GM18858 (cell line): ENCODE measurements around the gene FKBP2.

ENCODE experiments used
- ATAC-seq: cut with Tn5 transposase; IDR thresholded peaks from one replicate; pipeline ENCODE4 v1.9.1; 2021; ENCODE audit not compliant: unreplicated experiment

Gene FKBP2

DNA sequence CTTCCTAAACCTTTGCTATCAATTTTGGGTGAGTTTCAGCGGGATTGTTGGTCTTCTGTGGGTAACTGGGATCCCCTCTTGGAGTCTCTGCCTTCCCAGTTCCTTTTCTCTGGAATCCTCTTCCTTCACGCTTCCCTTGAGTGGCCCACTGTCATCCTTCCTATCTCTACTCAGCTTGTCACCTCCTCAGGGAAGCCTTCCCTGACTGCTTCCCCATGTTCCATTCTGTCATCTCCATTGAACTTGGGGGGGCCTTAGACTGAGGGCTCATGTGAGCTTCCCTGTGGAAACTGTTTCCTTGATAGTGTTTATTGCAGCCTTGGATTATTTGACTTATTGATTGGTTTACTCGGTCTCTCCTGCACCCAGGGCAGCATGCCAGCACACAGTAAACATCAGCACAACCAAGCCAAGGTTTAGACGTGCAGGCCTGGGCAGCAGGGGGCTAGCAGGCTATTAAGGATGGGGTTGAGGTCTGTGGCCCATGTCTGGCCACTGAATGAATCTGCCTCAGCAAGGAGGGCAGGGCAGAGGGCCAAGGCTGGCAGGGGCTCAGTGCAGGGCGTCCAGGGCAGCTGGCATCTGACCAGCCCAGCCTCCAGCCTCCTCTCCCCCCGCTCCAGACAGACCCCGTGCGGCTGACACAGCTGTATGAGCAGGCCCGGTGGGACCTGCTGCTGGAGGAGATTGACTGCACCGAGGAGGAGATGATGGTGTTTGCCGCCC is 22.1 kb upstream of the FKBP2 start:
- ATAC-seq = no peak

DNA sequence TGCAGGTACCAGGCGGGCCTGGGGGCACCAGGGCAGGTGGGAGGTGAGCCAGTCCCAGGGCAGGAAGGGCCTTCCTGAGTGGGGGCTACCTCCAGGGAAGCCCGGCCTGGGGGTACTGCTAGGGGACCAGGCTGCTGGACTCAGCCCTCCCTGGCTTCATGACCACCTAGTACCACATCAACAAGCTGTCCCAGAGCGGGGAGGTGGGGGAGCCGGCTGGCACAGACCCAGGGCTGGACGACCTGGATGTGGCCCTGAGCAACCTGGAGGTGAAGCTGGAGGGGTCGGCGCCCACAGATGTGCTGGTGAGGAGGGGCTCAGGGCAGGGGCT is 21.6 kb upstream of the FKBP2 start:
- ATAC-seq = no peak

DNA sequence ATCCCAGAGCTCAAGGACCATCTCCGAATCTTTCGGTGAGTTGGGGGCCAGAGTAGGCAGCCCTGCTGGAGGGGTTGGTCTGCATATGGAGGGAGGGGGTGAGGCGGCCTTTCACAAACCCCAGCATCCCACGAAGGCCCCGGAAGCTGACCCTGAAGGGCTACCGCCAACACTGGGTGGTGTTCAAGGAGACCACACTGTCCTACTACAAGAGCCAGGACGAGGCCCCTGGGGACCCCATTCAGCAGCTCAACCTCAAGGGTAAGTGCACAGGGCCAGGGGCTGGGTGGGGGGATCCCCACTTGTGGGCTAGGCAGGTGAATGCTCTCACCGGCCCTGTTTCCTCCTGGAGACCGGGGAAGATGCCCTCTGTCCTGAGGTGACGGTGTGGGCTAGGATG is 21.1 kb upstream of the FKBP2 start:
- ATAC-seq = no peak

DNA sequence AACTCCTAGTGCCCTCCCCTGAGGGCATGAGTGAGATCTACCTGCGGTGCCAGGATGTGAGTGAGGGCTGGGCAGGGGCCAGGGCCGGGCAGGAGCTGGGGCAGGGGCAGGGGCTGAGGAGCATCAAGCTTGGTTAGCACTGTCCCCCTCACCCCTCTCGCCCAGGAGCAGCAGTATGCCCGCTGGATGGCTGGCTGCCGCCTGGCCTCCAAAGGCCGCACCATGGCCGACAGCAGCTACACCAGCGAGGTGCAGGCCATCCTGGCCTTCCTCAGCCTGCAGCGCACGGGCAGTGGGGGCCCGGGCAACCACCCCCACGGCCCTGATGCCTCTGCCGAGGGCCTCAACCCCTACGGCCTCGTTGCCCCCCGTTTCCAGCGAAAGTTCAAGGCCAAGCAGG is 20.6 kb upstream of the FKBP2 start:
- no peak for ATAC-seq

DNA sequence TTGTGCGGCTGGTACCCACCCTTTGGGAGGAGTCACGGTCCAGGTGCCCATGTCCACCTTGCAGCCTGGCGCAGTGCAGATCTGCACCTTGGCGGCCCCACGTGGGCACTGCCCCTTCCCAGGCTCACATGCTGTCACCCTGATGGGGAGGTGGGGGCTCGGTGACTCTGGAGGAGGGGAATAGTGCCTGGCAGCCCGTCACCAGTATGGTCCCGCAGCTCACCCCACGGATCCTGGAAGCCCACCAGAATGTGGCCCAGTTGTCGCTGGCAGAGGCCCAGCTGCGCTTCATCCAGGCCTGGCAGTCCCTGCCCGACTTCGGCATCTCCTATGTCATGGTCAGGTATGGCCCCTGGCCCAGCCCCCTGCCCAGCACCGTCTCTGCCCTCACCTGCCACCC is 20.1 kb upstream of the FKBP2 start:
- ATAC-seq = no peak

GRCh38 chr11:64222651-64223000 is 18.3 kb upstream of the FKBP2 start:
- no peak for ATAC-seq

DNA sequence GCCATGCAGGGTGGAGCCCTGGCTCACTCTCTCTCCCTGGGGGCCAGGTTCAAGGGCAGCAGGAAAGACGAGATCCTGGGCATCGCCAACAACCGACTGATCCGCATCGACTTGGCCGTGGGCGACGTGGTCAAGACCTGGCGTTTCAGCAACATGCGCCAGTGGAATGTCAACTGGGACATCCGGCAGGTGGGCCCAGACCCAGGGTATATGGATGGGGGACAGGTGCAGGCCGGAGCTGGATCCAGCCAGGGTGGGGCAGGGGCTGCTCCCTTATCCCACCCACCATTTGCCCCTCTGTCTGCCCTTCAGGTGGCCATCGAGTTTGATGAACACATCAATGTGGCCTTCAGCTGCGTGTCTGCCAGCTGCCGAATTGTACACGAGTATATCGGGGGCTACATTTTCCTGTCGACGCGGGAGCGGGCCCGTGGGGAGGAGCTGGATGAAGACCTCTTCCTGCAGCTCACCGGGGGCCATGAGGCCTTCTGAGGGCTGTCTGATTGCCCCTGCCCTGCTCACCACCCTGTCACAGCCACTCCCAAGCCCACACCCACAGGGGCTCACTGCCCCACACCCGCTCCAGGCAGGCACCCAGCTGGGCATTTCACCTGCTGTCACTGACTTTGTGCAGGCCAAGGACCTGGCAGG is 17.8 kb upstream of the FKBP2 start:
- no peak for ATAC-seq

- no peak for ATAC-seq
Observed at GRCh38 chr11:64224151-64224890, 16.6 kb upstream of the FKBP2 start.

DNA sequence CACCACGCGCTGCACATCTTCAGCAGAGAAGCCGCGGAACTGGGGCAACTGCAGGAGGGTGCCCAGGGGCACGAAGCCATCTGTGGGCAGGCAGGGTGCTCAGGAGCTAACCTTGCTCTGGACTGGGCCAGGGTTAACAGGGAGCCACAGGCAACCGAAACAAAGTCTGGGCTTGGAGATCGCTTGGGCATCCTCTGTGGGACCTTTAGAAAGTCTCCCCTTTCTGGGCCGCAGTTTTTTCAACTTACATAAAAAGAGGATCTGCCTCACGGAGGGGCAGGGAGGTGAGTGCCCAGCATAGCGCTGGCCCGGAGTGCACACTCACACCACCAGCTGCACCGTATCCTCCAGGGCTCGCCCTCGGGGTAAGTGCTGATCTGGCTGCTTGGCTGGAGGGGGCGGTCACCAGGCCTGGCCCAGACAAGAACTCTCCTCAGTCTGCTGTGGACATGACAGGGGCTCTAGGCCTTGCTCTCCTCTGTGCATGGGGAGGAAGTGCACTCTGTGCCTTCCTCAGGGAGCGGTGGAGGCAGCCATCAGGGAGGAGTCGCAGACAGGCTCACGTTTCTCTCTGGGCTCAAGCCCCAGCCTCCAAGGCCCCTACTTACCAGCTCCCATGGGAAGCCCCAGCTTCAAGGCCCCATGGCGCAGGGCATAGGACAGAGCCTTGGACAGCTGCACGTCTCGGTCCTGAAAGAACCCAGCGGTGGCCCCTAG is 15.8 kb upstream of the FKBP2 start:
- ATAC-seq = no peak

DNA sequence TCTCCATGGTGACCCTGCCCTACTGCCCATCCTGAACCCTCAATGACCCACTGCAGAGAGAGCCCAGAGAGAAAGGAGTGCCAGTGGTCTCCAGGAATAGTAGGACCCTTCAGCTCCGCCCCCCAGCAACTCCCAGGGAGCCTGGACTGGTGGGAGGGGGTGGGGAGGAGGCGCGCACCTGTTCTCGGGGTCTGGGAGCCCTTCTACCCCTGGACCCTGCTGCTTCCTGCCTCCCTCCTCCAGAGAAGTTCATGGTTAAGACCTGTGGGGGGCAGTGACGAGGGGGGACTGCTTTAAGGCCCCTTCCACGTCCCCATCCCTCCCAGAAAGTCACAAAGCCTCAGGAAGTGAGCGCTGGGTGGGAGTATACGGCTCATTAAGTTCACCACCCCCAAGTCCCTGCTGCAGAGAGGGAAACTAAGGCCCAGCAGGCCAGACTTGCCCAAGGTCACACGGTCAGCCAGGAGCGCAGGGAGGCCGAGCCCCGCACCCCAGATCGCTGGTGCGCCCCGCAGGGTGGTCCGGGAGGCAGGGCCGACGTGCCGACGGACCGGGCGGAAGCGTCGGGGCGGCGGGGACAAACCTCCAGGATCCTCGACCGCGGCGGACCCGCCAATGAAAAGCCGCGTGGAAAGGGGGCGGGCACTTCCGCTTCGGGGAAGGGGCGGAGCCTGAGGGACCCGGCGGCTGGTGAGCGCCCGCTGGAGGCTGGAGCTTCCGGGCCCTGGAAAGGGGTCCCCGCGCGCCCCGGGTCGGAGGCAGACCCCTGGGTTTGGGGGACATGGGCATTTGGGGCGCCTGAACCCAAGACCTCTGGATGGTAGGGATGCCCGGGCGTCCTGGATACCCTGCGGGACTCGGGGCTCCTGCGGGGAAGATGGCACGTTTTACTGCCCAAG is 15.0 kb upstream of the FKBP2 start, which contains the start of the genes NUDT22 and TRPT1:
Gene NUDT22 (plus strand): TSS at position 667 of the 899 bp plus-strand sequence. CDS start 379 bp downstream, outside the sequence.
Gene TRPT1 (minus strand): TSS at position 579 of the 899 bp plus-strand sequence. CDS start 326 bp downstream, at position 253.
- no peak for ATAC-seq

- ATAC-seq = no peak
Observed at GRCh38 chr11:64226507-64227051, 14.3 kb upstream of the FKBP2 start.

GRCh38 chr11:64227405-64227956 is 13.4 kb upstream of the FKBP2 start:
- no peak for ATAC-seq

DNA sequence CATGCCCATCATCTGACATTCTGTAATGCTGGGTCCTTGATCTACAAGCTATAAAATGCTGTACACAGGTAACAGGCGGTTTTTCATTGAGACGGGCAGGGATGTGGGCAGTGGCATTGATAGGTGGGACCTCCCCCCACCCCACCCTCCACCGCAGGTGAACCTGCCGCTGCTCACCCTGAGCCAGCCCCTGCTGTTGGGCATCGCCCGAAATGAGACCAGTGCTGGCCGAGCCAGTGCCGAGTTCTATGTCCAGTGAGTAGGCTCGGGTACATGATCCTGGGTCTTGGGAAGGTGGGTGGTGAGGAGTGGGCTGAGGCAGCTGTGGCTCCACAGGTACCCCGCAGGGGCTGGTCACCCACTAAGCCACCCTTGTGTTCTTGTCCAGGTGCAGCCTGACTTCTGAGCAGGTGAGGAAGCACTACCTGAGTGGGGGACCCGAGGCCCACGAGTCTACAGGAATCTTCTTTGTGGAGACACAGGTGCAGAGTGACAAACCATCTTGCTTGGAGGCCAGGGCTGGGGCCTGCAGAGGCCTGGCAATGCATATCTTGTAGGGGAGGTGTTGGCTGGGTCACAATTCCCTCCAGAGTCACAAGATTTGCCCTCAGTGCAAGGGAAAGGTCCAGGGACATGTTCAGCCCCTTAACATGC is 11.7 kb upstream of the FKBP2 start:
- ATAC-seq = no peak

- no peak for ATAC-seq
Observed at GRCh38 chr11:64229744-64230170, 11.1 kb upstream of the FKBP2 start.

DNA sequence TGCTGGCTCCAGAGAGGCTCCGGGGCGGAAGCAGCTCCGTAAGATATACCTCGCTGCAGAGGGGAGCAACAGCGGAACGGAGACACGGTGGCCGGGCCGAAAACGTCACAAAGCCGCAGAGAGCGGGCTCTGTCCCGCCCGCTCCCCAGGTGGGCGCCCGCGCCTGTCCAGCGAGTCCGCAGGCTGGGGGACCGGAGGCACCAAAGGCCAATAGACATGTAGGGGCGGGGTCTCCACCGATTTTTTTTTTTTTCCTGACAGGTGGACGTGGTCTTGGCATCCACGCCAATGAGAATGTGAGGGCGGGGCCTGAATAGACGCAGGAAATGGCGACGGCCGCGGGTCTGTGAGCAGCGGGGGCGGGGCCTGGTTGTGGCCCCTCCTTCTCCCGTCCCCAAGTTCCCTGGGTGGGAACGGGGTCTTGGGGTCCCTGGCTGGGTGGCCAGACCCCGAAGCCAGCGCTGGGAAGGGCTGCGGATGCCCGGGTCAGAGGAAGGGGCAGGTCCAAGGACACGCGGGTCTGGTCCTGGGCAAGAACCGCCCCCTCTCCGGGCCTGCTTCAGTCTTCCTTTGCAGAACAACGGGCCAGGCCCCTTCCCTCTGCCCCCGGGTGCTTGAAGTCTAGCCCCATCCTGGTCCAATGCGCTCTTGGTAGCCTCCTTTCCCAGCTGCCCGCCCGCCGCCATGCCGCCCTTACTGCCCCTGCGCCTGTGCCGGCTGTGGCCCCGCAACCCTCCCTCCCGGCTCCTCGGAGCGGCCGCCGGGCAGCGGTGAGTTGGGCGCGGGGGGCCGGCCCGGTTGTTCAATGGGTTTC is 10.5 kb upstream of the FKBP2 start, which contains the start of gene DNAJC4:
Gene DNAJC4 (plus strand): TSS at position 378 of the 814 bp plus-strand sequence. CDS start 307 bp downstream, at position 685.
- ATAC-seq = no peak

DNA sequence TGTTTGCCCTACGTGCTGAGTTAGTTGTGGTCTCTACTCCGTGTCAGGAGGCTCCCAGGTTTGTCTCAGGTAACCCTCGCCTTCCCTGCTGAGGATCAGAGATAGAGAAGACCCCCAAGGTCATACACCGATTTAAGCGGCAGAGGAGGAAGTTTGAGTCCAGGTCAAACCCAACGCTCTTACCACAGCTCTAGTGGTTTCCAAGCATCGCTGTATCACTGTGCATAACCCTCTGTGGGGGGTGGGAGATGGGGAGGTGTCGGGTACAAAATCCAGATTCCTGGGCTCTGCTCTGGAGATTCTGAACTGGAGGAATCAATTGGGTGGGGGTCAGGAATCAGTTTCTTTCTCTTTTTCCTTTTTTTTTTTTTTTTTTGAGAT is 9.9 kb upstream of the FKBP2 start:
- ATAC-seq = no peak

DNA sequence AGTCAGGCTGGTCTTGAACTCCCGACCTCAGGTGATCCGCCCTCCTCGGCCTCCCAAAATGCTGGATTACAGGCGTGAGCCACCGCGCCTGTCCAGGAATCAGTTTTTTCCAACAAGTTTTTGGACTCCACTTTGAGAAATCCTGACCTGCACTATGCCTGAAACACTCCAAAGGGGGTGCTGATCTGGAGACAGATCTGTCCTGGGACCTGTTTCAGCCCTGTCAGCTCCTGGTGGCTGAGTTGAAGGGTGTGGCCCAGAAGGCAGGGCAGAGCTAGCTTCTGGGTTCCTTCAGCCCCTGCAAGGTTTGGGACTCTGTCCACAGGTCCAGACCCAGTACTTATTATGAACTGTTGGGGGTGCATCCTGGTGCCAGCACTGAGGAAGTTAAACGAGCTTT is 9.3 kb upstream of the FKBP2 start:
- no peak for ATAC-seq
